Measurements from ENCODE around the gene CCDC180. TPM values are rescaled to one million over a fixed set of nuclear protein-coding genes. Genes with fewer than 3 reads are reported as not detected.

Gene CCDC180
- total RNA-seq, 1 donor from 2014 or later = 13.1 TPM

DNA sequence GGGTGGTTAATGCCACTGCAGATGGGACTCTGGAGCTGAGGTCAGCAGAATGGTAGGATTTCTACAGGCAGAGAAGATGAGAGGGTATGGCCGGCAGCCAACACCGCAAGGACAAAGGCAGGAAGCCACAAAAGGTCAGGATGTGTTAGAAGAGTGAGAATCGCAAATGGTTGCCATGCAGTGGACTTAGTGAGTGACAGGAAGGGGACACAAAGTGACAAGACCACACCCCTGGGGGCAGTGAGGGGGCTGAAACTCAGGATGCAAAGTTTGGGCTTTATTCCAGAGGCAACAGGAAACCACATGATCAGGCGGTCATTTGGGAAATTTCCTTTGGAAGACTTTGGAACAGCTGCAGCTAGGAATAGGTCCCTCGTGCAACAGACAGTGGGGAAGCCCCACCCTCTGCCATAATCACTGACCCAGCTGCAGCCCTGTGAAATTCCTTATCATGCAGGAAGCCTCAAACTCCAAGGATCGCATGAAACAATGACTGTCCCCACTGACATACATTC is 14.2 kb upstream of the CCDC180 start:
- Mint-ChIP-seq H3K27ac (ENCODE audit: unreplicated experiment) (no peak overlapping the region), H3K36me3 (ENCODE audit: unreplicated experiment) (peaks cover 8% of the 10 kb centered on the region), H3K4me1 (ENCODE audit: low read depth, unreplicated experiment) (peaks cover 5% of the 10 kb centered on the region), H3K27me3 (ENCODE audit: unreplicated experiment) (no peaks in the 10 kb centered on the region), H3K4me3 (ENCODE audit: unreplicated experiment) (no peak overlapping the region), H3K9me3 (ENCODE audit: unreplicated experiment) (peaks cover 2% of the 10 kb centered on the region)
- TF ChIP-seq, protein P1, sequence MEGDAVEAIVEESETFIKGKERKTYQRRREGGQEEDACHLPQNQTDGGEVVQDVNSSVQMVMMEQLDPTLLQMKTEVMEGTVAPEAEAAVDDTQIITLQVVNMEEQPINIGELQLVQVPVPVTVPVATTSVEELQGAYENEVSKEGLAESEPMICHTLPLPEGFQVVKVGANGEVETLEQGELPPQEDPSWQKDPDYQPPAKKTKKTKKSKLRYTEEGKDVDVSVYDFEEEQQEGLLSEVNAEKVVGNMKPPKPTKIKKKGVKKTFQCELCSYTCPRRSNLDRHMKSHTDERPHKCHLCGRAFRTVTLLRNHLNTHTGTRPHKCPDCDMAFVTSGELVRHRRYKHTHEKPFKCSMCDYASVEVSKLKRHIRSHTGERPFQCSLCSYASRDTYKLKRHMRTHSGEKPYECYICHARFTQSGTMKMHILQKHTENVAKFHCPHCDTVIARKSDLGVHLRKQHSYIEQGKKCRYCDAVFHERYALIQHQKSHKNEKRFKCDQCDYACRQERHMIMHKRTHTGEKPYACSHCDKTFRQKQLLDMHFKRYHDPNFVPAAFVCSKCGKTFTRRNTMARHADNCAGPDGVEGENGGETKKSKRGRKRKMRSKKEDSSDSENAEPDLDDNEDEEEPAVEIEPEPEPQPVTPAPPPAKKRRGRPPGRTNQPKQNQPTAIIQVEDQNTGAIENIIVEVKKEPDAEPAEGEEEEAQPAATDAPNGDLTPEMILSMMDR (IDR thresholded peaks at IDR 0.05; ENCODE audit: partially characterized antibody, unreplicated experiment) = no peak
- no peak for DNase-seq

DNA sequence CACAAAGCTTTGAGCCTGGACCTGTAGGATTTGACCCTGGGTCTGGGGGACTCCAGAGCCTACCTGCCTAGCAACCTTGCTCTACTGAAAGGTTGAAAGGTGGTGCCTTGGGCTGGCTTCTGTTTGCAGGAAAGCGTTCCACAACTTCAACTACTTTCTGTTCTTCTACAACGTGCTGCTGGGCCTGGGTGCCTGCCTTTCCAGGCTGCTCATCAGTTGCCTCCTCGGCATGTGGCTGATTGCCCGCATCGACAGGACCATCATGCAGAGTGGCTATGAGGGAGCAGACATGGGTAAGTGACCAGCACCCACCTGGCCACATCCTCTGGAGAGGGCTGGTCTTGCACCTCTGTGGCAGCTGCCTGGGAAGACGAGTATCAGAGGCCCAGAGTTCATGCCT is 13.6 kb upstream of the CCDC180 start:
- Mint-ChIP-seq H3K4me3 (ENCODE audit: unreplicated experiment) (no peak overlapping the region), H3K27me3 (ENCODE audit: unreplicated experiment) (no peaks in the 10 kb centered on the region), H3K4me1 (ENCODE audit: low read depth, unreplicated experiment) (peaks cover 5% of the 10 kb centered on the region), H3K27ac (ENCODE audit: unreplicated experiment) (no peak overlapping the region), H3K36me3 (ENCODE audit: unreplicated experiment) (peaks cover 4% of the 10 kb centered on the region), H3K9me3 (ENCODE audit: unreplicated experiment) (peaks cover 2% of the 10 kb centered on the region)
- TF ChIP-seq, protein P1 (IDR thresholded peaks at IDR 0.05; ENCODE audit: partially characterized antibody, unreplicated experiment) = no peak
- no peak for DNase-seq

DNA sequence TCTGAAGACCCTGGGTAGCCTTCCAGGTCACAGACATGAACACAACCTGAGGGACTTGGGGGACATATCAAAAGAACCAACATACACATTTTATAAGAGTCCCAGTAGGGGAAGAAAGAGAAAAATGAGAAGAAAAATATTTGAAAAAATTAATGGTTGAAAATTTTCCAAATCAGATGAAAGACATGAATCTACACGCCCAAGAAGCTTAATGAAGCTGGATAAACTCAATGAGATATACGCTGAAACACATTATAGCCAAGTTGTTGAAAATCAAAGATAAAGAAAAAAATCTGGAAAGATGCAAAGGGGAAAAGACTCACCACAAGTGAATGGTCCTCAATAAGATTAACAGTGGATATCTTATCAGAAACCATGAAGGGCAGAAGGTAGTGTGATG is 9.6 kb upstream of the CCDC180 start:
- no peaks in the 10 kb centered on the region for H3K27me3 Mint-ChIP-seq (ENCODE audit: unreplicated experiment)
- H3K36me3 Mint-ChIP-seq (ENCODE audit: unreplicated experiment) = peaks cover 3% of the 10 kb centered on the region
- no peak for DNase-seq
- peaks cover under 1% of the 10 kb centered on the region for H3K9me3 Mint-ChIP-seq (ENCODE audit: unreplicated experiment)
- TF ChIP-seq, protein P1 (IDR thresholded peaks at IDR 0.05; ENCODE audit: partially characterized antibody, unreplicated experiment) = no peak
- H3K4me3 Mint-ChIP-seq (ENCODE audit: unreplicated experiment) = no peak overlapping the region
- peaks cover 4% of the 10 kb centered on the region for H3K4me1 Mint-ChIP-seq (ENCODE audit: low read depth, unreplicated experiment)
- no peak overlapping the region for H3K27ac Mint-ChIP-seq (ENCODE audit: unreplicated experiment)

DNA sequence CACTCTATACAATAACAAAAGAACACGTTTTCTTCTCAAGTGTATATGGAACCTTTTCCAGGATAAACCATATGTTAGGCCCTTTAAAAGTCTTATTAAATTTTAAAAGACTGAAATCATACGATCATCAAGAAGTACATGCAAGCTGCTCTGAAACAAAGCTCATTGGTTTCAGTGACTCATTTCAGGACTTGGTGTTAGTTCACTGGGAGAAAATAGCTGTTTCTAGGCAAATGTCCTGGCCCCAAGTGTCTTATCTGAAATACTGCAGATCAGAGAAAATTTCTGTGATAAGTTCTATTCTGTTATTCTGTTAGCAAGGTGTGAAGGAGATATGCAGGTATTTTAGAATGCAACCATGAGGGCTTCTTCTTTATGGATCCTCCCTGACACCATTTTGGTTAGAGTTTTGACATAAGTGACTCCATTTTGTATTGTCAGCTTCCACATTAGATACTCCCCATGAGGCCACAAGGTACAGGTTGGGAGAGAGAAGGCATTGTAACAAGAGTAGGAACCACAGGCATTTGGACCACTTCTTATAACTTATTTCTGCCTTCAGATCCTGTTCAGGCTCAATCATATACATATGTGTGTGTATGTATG is 7.5 kb upstream of the CCDC180 start:
- TF ChIP-seq, protein P1 (IDR thresholded peaks at IDR 0.05; ENCODE audit: partially characterized antibody, unreplicated experiment) = no peak
- no peak for DNase-seq
- Mint-ChIP-seq H3K4me1 (ENCODE audit: low read depth, unreplicated experiment) (peaks cover 2% of the 10 kb centered on the region), H3K4me3 (ENCODE audit: unreplicated experiment) (no peak overlapping the region), H3K36me3 (ENCODE audit: unreplicated experiment) (no peaks in the 10 kb centered on the region), H3K9me3 (ENCODE audit: unreplicated experiment) (peaks cover 1% of the 10 kb centered on the region), H3K27ac (ENCODE audit: unreplicated experiment) (no peak overlapping the region), H3K27me3 (ENCODE audit: unreplicated experiment) (no peaks in the 10 kb centered on the region)

DNA sequence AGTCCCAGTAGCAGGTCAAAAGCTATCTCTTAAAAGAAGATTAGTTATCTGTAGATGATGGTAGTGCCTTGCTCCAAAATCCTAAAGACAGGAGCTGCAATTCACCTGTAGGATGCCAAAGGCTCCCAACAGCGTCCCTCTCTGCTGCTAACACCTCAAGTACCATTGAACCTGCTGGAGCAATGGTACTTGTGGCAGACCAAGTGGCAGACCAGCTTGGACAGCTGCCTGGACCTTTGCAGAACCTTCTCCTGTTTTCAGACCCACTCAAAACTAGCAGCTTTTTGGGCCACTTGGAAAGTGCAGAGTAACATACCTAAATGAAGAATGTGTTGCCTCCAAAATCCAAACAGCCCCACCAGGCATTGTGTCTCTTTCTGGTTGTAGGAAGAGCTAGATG is 6.9 kb upstream of the CCDC180 start:
- Mint-ChIP-seq H3K9me3 (ENCODE audit: unreplicated experiment) (peaks cover 1% of the 10 kb centered on the region), H3K27ac (ENCODE audit: unreplicated experiment) (no peak overlapping the region), H3K4me1 (ENCODE audit: low read depth, unreplicated experiment) (no peaks in the 10 kb centered on the region), H3K27me3 (ENCODE audit: unreplicated experiment) (no peaks in the 10 kb centered on the region), H3K4me3 (ENCODE audit: unreplicated experiment) (no peak overlapping the region), H3K36me3 (ENCODE audit: unreplicated experiment) (no peaks in the 10 kb centered on the region)
- DNase-seq = no peak
- TF ChIP-seq, protein P1 (IDR thresholded peaks at IDR 0.05; ENCODE audit: partially characterized antibody, unreplicated experiment) = no peak

All from glutamatergic neuron (in vitro differentiated cells).